GM21576 (cell line): ENCODE data around the gene PSD4.

Source experiments
- ATAC-seq: cut with Tn5 transposase; IDR thresholded peaks from one replicate; pipeline ENCODE4 v1.9.1; 2021; ENCODE audit warnings: mild to moderate bottlenecking, moderate library complexity; ENCODE audit not compliant: unreplicated experiment

Gene PSD4

DNA sequence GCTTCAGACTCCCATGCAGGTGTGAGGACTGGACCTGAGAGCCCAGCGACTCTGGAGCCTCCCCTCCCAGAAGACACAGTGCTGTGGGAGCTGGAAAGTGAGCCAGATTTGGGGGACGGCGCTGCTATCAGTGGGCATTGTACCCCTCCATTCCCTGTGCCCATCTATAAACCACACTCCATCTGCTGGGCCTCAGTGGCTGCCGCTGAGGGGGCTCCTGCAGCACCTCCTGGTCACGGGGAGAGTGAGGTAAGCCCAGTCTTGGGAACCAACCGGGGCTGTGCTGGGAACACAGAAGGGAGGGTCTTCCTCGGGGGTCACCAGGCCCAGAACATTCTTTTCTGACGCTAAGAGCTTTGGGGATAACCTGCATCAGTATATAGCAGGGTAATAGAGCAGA, 9.5 kb downstream of the PSD4 start:
- ATAC-seq: no peak

DNA sequence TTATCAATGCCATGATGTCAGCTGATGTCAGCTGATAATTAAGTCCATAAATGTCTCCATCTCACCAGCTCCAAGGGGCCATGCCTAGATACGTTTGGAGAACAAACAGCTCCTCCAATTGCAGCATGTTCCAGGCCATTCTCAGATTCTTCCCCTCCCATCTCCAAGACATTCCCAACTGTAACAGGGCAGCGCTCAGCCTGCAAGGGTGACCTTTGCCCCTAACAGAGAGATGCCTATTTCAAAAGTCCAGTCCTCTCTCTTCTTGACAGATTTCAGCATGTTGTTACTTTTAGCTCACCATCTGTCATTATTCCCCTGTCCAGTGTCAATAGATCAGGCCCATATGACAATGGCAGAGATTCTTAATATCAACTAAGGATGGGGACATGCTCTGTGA, 9.9 kb downstream of the PSD4 start:
- no peak for ATAC-seq

DNA sequence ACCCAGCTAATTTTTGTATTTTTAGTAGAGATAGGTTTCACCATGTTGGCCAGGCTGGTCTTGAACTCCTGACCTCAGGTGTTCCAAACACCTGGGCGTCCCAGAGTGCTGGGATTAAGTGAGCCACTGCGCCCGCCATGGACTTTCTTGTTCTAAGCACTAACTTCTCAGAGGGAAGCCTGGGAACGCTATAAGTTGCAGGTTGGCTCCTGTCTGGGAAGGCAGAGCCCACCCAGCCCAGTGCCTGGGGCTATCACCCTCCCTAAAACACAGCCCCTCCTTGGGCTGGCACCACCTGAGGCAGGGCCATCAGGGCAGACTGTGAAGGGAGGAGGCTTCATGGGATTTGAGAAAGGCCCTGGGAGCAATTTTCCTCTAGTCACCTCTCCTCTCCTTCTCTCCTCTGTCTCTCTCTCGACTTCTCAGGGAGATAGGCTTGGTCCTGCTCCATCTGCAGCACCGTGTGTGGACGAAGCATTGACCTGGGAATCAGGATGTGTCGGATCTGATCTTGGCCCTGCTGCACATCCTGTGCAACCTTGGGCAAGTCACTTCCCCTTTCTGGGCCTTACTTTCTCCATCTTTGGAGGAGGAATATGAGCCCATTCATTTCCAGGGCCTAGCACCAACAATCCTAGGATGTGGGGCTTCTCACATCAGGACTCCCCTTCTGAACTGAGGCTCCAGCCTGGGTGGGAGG, 10.9 kb downstream of the PSD4 start:
- no peak for ATAC-seq

DNA sequence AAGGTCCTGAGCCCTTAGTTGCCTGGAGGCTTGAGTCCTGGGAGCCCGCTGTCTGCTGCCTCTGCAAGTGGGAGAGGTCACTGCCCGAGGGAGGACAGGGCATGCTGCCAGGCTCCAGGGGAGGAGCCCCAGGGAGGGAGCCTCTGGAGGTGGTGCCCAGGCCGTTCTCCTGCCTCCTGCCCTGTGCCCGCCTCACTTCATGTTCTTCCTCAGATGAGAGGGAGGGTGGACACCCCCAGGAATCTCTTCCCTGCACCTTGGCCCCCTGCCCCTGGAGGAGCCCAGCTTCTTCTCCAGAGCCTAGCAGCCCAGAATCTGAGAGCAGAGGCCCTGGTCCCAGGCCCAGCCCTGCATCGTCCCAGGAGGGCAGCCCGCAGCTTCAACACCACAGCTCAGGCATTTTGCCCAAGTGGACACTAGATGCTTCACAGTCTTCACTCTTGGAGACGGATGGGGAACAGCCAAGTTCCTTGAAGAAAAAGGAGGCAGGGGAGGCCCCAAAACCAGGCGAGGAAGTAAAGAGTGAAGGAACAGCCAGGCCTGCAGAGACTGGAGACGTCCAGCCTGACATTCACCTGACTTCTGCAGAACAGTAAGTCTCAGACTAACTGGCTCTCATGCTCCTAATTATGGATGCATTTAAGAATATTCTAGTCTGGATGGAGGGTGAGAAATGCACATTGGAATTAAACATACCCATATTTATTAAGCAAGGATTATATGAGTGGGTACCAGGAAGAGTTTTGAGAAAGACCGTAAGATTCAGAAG, 12.1 kb downstream of the PSD4 start:
- no peak for ATAC-seq

DNA sequence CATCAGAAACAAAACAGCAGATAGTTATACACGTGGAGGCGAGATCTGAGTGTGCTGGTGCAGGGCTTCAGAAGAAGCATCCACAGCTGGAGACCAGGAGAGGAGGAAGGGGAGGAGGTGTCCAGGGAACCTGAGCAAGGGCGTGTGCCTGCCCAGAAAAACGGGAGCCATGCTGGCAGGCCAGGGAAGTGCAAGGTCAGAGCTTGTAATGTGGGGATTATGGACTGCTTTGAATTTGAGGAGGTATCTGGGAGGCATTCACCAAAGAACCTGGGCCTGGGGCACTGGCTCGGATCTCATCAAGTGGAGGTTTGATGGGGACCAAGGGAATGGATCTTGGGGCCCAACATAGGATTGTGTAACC, 12.6 kb downstream of the PSD4 start:
- ATAC-seq: no peak

DNA sequence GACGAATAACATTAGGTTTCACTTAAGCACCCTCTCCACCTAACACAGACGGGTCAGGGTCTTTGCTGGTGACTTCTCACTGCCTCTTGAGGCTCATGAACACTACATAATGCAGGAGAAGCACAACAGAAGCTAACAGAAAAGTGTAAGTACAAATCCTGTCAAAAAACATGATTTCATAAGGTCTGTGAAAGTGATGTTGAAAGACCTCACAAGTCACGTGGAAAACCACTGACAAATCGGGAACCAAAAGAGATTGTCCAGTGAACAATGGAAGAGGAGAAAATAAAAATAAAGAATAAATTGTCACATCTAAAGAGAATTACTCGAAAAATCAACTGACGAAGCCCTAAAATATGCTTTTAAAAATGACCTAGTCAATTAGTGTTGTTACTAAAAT, 14.0 kb downstream of the PSD4 start:
- ATAC-seq: no peak

DNA sequence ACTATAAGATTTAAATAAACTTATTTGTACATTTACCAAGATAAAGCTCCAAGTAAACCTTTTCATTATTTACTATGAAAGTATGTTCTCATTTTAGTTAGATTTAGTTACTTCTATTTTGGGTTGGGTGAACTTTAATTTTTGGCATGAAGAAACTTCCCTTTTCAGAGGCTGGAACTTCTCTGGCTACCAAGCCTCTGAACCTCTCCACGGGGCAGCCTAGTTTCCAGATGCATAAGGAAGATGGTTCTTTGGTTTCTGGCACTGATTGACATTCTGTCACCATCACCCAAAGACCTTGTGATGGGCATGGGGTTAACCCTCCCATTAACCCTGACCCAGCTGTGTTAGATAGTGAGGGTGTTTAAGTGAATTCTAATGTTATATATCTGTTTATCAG, 17.1 kb downstream of the PSD4 start:
- ATAC-seq: no peak

DNA sequence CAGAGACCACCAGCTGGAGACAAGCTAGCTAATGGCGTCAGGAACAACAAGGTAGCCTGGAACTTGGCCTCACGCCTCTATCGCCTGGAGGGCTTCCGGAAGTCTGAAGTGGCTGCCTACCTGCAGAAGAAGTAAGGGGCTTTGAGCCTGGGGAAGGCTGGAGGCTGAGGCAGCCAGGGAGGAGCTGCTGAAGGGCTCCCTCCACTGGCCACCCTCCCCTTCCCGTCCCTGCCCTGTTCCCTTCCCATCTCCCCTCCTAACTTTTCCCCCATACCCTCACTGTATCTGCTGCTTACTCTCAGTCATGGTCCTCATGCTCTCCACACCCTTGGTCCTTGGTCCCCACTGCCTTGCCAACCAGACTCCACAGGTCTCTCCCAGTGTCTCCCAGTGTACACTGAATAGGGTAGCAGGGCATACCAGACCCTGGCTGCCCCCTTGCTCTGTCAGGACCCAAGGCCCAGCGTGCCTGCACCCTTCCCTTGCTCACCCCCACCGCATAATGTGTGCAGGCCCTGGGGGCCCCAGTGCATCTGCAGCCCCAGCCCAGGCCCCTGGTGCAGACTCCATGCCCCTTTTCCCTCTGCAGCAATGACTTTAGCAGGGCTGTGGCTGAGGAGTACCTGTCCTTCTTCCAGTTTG, 18.8 kb downstream of the PSD4 start:
- ATAC-seq: no peak

DNA sequence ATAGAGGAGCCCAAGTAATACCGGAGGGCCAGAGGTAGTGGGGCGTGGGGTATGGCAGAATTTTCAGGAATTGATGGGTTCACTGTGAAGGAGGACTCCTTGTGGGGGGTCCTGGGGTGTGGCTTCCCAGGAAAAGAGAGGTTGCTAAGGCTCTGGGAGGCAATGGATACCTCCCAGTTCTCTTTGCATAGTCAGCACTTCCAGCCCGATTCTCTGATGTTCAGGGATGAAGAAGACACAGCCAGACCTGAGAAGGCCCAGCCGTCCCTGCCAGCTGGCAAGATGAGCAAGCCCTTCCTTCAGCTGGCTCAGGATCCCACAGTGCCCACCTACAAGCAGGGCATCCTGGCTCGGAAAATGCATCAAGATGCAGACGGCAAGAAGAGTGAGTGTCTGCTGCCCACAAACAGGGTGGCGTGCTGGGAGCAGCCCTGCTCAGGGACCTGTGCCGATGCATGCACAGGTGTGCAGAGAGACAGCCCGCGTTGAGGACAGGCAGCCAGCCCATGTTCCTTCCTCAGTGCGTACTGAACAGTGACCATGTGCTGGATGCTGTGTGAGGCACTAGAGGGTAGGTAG, 22.2 kb downstream of the PSD4 start:
- no peak for ATAC-seq

DNA sequence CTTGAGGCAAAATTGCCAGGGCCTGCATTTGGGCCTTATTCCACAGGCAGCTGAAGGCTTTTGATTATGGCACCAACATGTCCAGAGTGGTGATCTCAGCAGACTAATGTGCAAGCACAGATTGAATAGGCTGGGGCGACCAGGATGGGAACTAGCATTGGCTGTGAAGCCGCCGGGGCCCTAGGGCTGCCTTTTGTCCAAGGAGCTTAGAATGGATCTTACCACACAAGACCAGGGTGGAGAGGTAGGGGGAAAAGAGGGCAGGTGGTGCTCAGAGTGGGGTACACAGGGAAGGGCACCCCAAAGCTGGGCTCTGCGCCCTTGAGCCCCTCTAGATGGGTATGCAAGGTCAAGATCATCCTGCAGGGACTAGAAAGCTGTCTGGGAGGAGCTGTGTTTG, 23.1 kb downstream of the PSD4 start:
- ATAC-seq: no peak

DNA sequence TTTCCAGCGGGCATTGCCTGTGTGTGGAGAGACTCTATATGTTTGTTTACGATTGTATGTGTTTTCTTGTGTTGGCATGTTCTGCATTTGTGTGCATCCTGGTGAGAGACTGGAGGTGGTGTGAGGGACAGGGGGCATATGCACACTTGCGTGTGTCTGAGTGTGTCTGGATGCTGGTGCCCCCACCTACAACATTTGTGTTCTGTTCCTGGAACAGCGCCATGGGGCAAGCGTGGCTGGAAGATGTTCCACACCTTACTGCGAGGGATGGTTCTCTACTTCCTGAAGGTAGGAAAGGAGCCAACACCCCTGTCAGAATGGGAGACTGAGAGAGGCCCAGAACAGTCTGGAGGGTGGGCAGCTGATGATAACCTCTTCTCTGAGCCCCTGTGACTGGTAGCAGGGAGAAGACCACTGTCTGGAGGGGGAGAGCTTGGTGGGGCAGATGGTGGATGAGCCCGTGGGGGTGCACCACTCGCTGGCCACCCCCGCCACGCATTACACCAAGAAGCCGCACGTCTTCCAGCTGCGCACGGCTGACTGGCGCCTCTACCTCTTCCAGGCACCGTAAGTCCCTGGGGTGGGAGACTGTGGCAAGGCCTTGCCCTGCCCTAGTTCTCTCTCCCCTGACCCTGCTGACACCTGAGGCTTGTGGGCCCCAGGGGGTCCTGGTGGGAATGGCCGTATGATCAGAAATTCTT, 23.7 kb downstream of the PSD4 start:
- ATAC-seq: no peak

DNA sequence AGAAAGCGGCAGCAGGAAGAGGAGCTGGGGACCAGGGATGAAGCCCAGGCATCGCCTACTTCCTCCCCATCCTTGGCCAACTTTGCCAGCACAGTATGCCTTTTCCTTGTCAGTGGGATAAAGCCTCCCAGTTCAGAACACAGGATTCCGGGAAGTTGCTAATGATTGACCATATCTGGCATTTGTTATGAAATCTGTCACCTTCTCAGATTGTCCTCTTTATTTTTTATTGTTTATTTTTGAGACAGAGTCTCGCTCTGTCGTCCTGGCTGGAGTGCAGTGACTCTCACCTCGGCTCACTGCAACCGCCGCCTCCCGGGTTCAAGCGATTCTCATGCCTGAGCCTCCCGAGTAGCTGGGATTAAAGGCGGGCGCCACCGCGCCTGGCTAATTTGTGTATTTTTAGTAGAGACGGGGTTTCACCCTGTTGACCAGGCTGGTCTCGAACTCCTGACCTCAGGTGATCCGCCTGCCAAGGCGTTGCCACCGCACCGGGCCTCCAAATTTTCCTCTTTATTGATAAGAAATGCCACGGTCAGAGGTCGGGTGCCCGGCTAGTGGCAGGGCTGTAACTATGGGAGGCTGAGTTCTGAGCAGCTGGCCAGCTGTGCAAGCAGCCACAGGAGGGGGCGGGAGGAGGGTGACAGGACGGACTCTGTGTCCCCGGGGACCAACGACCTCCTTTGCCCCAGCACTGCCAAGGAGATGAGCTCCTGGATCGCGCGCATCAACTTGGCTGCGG, 24.4 kb downstream of the PSD4 start:
- ATAC-seq: peak; percentile 4

DNA sequence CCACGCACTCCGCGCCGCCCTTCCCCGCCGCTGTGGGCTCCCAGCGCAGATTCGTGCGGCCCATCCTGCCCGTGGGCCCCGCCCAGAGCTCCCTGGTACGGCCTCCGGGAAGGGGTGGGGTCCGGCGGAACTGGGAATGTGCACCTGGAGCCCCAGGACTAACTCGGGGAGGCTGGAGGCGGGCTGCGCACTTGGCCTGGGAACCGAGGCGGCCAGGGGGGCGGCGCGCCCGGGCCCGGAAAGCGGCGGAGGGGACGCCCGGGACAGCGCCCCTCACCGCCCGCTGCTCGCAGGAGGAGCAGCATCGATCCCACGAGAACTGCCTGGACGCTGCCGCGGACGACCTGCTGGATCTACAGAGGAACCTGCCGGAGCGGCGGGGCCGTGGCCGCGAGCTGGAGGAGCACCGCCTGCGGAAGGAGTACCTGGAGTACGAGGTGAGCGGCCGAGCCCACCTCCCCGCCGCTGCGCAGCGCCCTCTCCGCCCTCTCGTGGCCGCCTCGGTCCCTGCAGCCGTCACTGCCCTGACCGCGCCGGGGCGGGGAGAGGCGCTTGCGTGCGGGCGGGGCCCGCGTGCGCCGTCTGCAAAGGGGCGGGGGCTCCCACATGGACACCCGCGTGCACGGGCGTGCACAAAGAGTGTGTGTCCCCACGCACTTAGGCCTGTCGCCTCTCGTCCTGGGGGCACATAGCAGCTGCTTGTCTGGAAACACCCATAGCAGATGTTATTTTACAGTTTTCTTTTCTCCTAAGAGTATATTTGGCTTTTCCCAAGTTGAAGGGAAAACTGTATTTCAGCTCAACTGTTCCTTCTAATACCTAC, 25.2 kb downstream of the PSD4 start:
- peak; percentile 74 for ATAC-seq

DNA sequence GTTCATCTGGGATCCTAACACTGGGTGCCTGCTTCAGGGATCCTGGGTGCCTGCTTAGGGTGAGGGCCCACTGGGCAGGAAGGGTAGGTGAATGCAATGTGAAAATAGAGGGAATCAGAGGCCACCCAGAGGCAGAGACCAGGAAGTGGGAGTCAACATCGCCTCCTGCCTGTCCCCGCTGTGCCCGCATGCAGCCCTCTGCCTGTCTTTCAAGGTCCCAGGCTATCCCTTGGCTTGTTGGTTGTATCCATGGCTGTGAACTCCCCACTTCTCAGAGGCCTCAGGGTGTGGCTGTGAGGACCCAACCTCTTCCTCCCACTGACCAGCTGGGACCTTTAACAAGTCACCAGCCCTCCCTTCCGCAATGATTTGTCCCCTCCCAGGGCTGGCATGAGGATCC, 26.5 kb downstream of the PSD4 start:
- no peak for ATAC-seq

DNA sequence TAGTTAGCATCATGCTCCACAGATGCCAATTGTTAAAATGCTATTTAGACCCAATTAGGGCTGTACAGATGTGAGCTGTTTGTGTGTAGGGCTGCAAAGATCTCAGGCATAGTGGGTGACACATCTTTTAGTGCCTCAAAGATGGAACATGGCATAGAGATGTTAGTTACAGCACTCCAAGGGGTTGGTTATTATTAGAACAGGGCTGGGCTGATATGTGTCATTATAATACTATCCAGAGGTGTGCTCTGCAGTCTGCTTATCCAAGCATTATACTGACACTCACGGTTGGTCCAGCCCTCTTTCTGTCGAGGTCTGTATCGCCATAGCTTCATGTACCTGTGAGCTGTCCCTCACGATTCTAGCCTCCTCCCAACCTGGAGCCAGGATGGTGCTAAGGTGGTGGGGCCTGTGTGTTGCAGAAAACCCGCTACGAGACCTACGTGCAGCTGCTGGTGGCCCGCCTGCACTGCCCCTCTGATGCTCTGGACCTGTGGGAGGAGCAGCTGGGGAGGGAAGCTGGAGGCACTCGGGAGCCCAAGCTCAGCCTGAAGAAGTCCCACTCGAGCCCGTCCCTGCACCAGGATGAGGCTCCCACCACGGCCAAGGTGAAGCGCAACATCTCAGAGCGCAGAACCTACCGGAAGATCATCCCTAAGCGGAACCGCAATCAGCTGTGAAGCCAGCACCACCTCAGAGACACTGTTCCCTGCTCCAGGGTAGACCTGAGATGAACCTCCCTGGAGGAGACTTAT, 27.1 kb downstream of the PSD4 start:
- no peak for ATAC-seq

DNA sequence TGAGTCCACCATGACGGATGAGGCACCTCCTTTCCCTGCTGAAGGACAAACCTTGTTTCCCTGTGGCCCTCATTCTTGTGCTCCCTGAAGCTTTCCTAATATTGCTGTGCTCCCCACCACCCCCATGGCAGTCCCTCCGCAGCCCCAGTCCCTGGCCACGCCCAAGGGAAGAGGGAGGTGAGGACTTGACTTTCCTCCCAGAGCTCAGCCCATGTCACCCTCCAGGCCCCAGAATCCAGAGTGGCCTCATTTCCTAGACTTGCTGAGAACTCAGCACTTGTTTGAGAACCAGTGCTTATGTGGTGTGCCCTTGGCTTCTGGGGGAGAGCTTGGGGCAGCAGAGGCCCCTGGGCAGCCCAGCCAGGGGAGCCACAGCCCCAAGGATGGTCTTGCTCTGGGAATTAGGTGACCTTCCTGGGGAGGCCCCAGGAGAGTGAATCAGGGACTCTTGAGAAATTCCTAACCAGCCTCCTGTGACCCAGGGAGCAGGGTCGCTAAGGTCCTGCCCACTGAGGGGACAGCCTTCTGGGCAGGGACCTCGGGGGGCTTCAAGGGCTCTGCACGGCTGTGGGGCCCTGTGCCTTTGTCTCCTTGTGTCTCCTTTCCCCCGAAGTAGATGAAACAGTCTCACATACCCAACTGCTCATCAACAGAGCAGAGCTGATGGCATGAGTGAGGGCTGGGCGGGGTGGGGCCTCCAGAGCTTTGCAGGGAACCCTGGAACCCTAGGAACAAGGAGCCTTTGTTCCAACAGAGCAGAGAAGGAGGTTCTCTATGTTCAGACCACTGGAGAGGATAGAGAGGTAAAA, 27.9 kb downstream of the PSD4 start:
- no peak for ATAC-seq

DNA sequence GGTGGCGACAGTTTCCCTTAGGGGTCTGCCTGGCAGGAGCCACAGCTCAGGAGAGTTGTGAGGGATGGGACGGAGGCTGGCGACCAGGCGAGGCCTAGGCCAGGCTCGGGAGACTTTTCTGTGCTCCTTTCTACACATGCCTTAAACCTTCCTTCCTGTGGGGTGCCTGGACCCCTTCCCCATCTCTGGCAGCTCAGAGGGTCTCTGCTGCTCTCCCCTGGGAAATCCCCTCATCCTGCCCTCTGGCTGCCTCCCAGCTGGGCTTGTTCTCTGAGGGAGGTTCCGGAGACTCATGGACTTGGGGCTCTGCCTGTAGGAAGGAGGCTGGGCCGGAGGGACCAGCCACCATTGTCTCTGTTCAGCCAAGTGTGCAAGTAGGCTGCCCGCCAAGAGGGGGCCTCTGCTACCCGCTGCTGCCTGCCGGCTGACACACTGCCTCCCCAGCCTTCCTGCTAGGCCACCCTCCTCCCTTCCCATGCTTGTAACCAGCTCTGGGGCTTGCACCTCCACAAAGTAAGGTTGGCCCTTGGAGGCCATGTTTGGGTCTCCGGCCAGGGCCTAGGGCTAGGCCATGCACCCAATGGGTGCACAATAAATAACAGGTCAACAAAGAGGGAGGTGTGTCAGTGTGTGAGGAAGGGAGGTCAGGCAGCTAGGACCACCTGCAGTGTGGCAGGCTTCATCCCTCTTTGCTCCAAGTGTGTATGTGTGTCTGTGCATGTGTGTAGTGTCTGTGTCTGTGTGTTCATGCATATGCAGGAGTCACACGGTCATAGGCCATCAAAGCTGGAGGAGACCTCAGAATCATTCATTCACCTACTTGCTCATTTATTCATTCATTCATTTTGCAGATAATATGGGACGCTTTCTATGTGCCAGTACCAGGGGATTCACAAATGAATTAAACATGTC, 28.8 kb downstream of the PSD4 start:
- ATAC-seq: no peak
